Measurements from ENCODE around the gene ERBB2. TPM values are rescaled to one million over a fixed set of nuclear protein-coding genes. Genes with fewer than 3 reads are reported as not detected.

The ERBB2 gene
- total RNA-seq, 2 experiments from 2014 or later, result 2.4 to 4.6 TPM

GRCh38 chr17:39719563-39720355 lies 19.9 kb downstream of the ERBB2 start:
- H3K36me3 ChIP-seq (ENCODE audit: insufficient read depth, low read length), result no peaks in the 10 kb centered on the region
- H3K27ac ChIP-seq (ENCODE audit: low read depth in 1 of 2, low read length in 2 of 2), result no peak overlapping the region
- ATAC-seq (ENCODE audit: poor library complexity) (no peak), DNase-seq (peak in 1 of 14 experiments; percentile 2)
- intact Hi-C loops (cut with DNase I, micrococcal nuclease), result no loop called here
- H3K9me3 ChIP-seq (ENCODE audit: control insufficient read depth in 1 of 2, insufficient read depth in 1 of 2, low read length in 2 of 2), result no peaks in the 10 kb centered on the region
- Mint-ChIP-seq H3K4me1 (ENCODE audit: low read depth) (no peaks in the 10 kb centered on the region), H3K9me3 (no peaks in the 10 kb centered on the region), H3K4me3 (no peak overlapping the region), H3K27ac (no peak overlapping the region), H3K36me3 (ENCODE audit: low read depth) (no peaks in the 10 kb centered on the region), H3K27me3 (no peaks in the 10 kb centered on the region)
- no peak overlapping the region for H3K4me3 ChIP-seq (ENCODE audit: low read length)
- no peaks in the 10 kb centered on the region for H3K27me3 ChIP-seq (ENCODE audit: control insufficient read depth in 1 of 2, insufficient read depth in 2 of 2, low read length in 2 of 2)
- ChIA-PET POLR2A (no interaction called here), CTCF (no interaction called here)
- no peaks in the 10 kb centered on the region for H3K4me1 ChIP-seq (ENCODE audit: insufficient read depth, low read length)
- TF ChIP-seq CTCF (IDR thresholded peaks at IDR 0.05), result no peak

- POLR2A ChIA-PET, result no interaction called here
- no peak for ATAC-seq (ENCODE audit: poor library complexity)
Measured at GRCh38 chr17:39722104-39722503, 22.2 kb downstream of the ERBB2 start.

GRCh38 chr17:39722965-39723848 lies 23.3 kb downstream of the ERBB2 start:
- Mint-ChIP-seq H3K4me3 (no peak overlapping the region), H3K27me3 (no peaks in the 10 kb centered on the region), H3K9me3 (no peaks in the 10 kb centered on the region), H3K36me3 (ENCODE audit: low read depth) (peaks cover 17% of the 10 kb centered on the region), H3K4me1 (ENCODE audit: low read depth) (peaks cover under 1% of the 10 kb centered on the region), H3K27ac (no peak overlapping the region)
- Histone ChIP-seq H3K4me1 (ENCODE audit: insufficient read depth, low read length) (no peaks in the 10 kb centered on the region), H3K27me3 (ENCODE audit: control insufficient read depth in 1 of 2, insufficient read depth in 2 of 2, low read length in 2 of 2) (no peaks in the 10 kb centered on the region), H3K9me3 (ENCODE audit: control insufficient read depth in 1 of 2, insufficient read depth in 1 of 2, low read length in 2 of 2) (no peaks in the 10 kb centered on the region), H3K4me3 (ENCODE audit: low read length) (no peak overlapping the region), H3K36me3 (ENCODE audit: insufficient read depth, low read length) (peaks cover 16% of the 10 kb centered on the region), H3K27ac (ENCODE audit: low read depth in 1 of 2, low read length in 2 of 2) (no peak overlapping the region)
- DNase-seq (no peak), ATAC-seq (ENCODE audit: poor library complexity) (no peak)
- POLR2A ChIA-PET, result no interaction called here
- CTCF ChIA-PET, result no interaction called here
- no peak for TF ChIP-seq CTCF (IDR thresholded peaks at IDR 0.05)
- intact Hi-C loops (cut with DNase I, micrococcal nuclease), result no loop called here

More at GRCh38 chr17:39722104-39722503, 22.2 kb downstream of the ERBB2 start:
- no peaks in the 10 kb centered on the region for H3K27me3 ChIP-seq (ENCODE audit: control insufficient read depth in 1 of 2, insufficient read depth in 2 of 2, low read length in 2 of 2)
- Mint-ChIP-seq H3K27me3 (no peaks in the 10 kb centered on the region), H3K4me3 (no peak overlapping the region), H3K27ac (no peak overlapping the region), H3K4me1 (ENCODE audit: low read depth) (no peaks in the 10 kb centered on the region), H3K9me3 (no peaks in the 10 kb centered on the region), H3K36me3 (ENCODE audit: low read depth) (peaks cover 13% of the 10 kb centered on the region)
- intact Hi-C loops (cut with DNase I, micrococcal nuclease), result no loop called here
- no peak overlapping the region for H3K4me3 ChIP-seq (ENCODE audit: low read length)
- H3K36me3 ChIP-seq (ENCODE audit: insufficient read depth, low read length), result peaks cover 5% of the 10 kb centered on the region
- no peaks in the 10 kb centered on the region for H3K9me3 ChIP-seq (ENCODE audit: control insufficient read depth in 1 of 2, insufficient read depth in 1 of 2, low read length in 2 of 2)
- no peak for TF ChIP-seq CTCF (IDR thresholded peaks at IDR 0.05)
- no peak for DNase-seq
- H3K4me1 ChIP-seq (ENCODE audit: insufficient read depth, low read length), result no peaks in the 10 kb centered on the region
- CTCF ChIA-PET, result no interaction called here
- no peak overlapping the region for H3K27ac ChIP-seq (ENCODE audit: low read depth in 1 of 2, low read length in 2 of 2)

All from CD4-positive, alpha-beta T cell (primary cell).